K562 (cell line): Measurements from ENCODE around the gene FMNL3. TPM values are rescaled to one million over a fixed set of nuclear protein-coding genes. Genes with fewer than 3 reads are reported as not detected.

ENCODE experiments used
- CREB3L1 ChIP-seq: fragments of 450-650 bp; IDR thresholded peaks from 2 replicates; pipeline ENCODE4 v1.6.1; 2014; ENCODE audit warnings: low read depth, mild to moderate bottlenecking, moderate library complexity, borderline replicate concordance
- ELK3 ChIP-seq: fragments of 450-650 bp; formaldehyde crosslinking; IDR thresholded peaks from 2 replicates; pipeline ENCODE4 v1.4.0; 2020; ENCODE audit warnings: mild to moderate bottlenecking
- FOS ChIP-seq: IDR thresholded peaks from 3 replicates; pipeline ENCODE4 v1.6.1; 2011; ENCODE audit not compliant: insufficient read length; ENCODE audit errors: extremely low read depth
- GTF2A2 ChIP-seq: IDR thresholded peaks from 2 replicates; pipeline ENCODE4 v1.6.1; 2016; ENCODE audit warnings: mild to moderate bottlenecking, missing genetic modification characterization, missing compliant biosample characterization
- HNRNPL ChIP-seq: fragments of 200-400 bp; formaldehyde crosslinking; IDR thresholded peaks from 2 replicates; pipeline ENCODE4 v1.6.1; 2017; ENCODE audit warnings: low read depth, mild to moderate bottlenecking, low read length
- MCM5 ChIP-seq: fragments of 450-650 bp; IDR thresholded peaks from 2 replicates; pipeline ENCODE4 v1.6.1; 2016; ENCODE audit warnings: low read depth
- MYBL2 ChIP-seq, 2 experiments: fragments of 450-650 bp in 1 of 2; sonication (generic) in 1 of 2; formaldehyde crosslinking in 1 of 2; IDR thresholded peaks; 2 replicates each; pipeline versions ENCODE4 v1.6.1 to v1.8.1; 2017 to 2022; ENCODE audit warnings: borderline replicate concordance in 1 of 2, inconsistent platforms in 1 of 2, low read depth in 1 of 2, mild to moderate bottlenecking in 1 of 2, missing genetic modification reagents in 1 of 2, moderate library complexity in 1 of 2
- NR2F6 ChIP-seq: fragments of 450-650 bp; formaldehyde crosslinking; IDR thresholded peaks from 2 replicates; pipeline ENCODE4 v1.4.0; 2020; ENCODE audit warnings: mild to moderate bottlenecking
- SIN3A ChIP-seq, 2 experiments: fragments of 150-350 bp in 1 of 2; IDR thresholded peaks; 2 replicates each; pipeline ENCODE4 v1.6.1; 2011 to 2016; ENCODE audit warnings: borderline replicate concordance in 2 of 2, low read depth in 2 of 2, low read length in 2 of 2, mild to moderate bottlenecking in 2 of 2, moderate library complexity in 2 of 2; ENCODE audit not compliant: control insufficient read depth in 1 of 2
- SMARCA4 ChIP-seq: fragments of 450-650 bp; IDR thresholded peaks from 2 replicates; pipeline ENCODE4 v1.6.1; 2016
- TEAD2 ChIP-seq: fragments of 450-650 bp; IDR thresholded peaks from 2 replicates; pipeline ENCODE4 v1.6.1; 2016; ENCODE audit warnings: missing genetic modification characterization, control low read depth, missing compliant biosample characterization
- ZBTB33 ChIP-seq: sonication (generic); formaldehyde crosslinking; IDR thresholded peaks from 2 replicates; pipeline ENCODE4 v1.8.1; 2023; ENCODE audit warnings: mild to moderate bottlenecking, missing genetic modification reagents
- ZNF507 ChIP-seq: conservative IDR thresholded peaks from 2 replicates; pipeline ENCODE4 v1.6.1; 2017; ENCODE audit warnings: missing genetic modification characterization, missing compliant biosample characterization
- ZNF57 ChIP-seq: fragments of 450-650 bp; formaldehyde crosslinking; IDR thresholded peaks from 2 replicates; pipeline ENCODE4 v1.4.0; 2020; ENCODE audit warnings: mild to moderate bottlenecking, moderate library complexity
- polyA plus RNA-seq, 8 experiments: library from polyadenylated mRNA; depleted of rRNA in 4 of 8; stranded (reverse) in 5 of 8; unstranded in 3 of 8; fragments of >200 nt; fragmentation: Nextera tagmentation in 2 of 8; fragmentation: Illumina TruSeq in 1 of 8; extraction: Ambion mirVana in 2 of 8; extraction: Trizol in 1 of 8; gene quantifications; 2 replicates each; pipeline versions ENCODE4 v1.2.1 to v1.2.3, GENCODE V29; 2011 to 2014; ENCODE audit warnings: inconsistent platforms in 1 of 8, missing spikeins in 1 of 8
- total RNA-seq, 7 experiments: library from RNA; depleted of rRNA in 6 of 7; stranded (reverse); fragments of >200 nt in 6 of 7; fragmentation: Illumina TruSeq in 2 of 7; extraction: Trizol in 2 of 7; gene quantifications; 2 replicates each; pipeline versions ENCODE4 v1.2.1 to v1.2.3, GENCODE V29; 2011 to 2021; ENCODE audit warnings: low replicate concordance in 1 of 7

Gene FMNL3
- total and polyA plus RNA-seq, 9 of the 15 experiments (the other 6 are each of a cell fraction or from before 2014, with no cell fraction given): 0.49 to 14.4 (median 6.8) TPM

GRCh38 chr12:49631336-49631907, 75.8 kb downstream of the FMNL3 start (continued):
- TF ChIP-seq NR2F6 (CRISPR knock-in tag) (no peak), SIN3A (IDR thresholded peaks at IDR 0.05; ENCODE audit: borderline replicate concordance in 2 of 2, control insufficient read depth in 1 of 2, low read depth in 2 of 2, low read length in 2 of 2) (no peak), ZNF507 (tag) (no peak), ZBTB33 (CRISPR knock-in tag) (no peak), ELK3 (CRISPR knock-in tag) (no peak), MCM5 (no peak), FOS (no peak), MYBL2 (IDR thresholded peaks at IDR 0.05; ENCODE audit: low read depth) (no peak), MYBL2 (CRISPR knock-in tag; IDR thresholded peaks at IDR 0.05; ENCODE audit: borderline replicate concordance) (no peak), ZNF57 (CRISPR knock-in tag) (no peak), GTF2A2 (tag) (no peak), SMARCA4 (no peak), HNRNPL (no peak), TEAD2 (tag) (no peak), CREB3L1 (no peak)
